ENCODE data around the gene UNC13B.
"Not testable (repeated sequence)": the region's sequence is repeated elsewhere in the genome, so short reads cannot be mapped to it uniquely, and the experiment has no call there.

Gene UNC13B

DNA sequence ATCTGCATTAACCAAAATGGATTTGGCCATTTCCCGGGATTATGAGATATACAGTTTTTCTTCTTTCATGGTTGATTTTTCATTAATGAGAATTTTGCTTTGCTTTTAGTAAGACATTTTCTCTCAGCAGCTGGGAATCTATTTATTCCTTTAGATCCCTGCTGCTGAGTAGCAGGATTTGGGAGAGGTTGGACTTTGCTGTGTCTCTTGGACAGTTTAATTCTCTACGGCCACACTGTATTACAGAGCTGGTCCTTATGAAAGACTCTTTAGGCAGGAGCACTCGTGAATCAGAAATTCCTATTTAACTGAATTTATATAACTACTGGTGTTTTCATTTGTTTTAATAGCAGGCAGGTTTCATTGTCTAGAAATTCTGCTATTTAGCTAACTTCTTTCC lies 1.6 kb downstream of the UNC13B start:
- in situ Hi-C loops (cut with HindIII; ENCODE audit: low sequenced_read_pairs) = loop anchor here (25.0 kb wide), 1 partner anchor 274 kb away; no protein-coding TSS in a partner anchor

DNA sequence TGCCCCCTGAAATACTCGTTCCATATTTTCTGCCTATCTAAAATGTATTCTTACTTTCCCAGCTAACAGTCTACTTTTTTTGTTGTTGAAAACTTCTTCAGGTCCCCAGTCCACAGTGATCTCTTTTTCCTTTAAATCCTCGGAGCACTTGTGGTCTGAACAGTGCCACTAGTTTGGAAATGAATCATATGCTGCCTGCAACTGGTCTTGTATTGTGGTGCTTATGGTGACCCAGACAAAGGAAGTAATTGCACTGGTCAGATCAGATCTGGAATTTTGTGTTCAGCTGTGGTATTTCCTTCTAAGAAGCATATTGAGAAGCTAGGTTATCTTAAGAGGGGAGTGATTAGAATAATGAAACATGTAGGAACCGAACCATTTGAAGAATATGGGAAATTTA lies 2.9 kb downstream of the UNC13B start:
- TF ChIP-seq CTCF (IDR thresholded peaks at IDR 0.05; ENCODE audit: low read depth, low read length, missing control alignments) = no peak
- H3K4me3 ChIP-seq (ENCODE audit: low read depth, low read length) = no peak overlapping the region
- in situ Hi-C loops (cut with HindIII; ENCODE audit: low sequenced_read_pairs) = loop anchor here (25.0 kb wide), 1 partner anchor 273 kb away; no protein-coding TSS in a partner anchor
- peak; percentile 9 for DNase-seq (ENCODE audit: low read depth)

More for the DNA sequence above, 1.6 kb downstream of the UNC13B start:
- no peak for DNase-seq (ENCODE audit: low read depth)
- TF ChIP-seq CTCF (IDR thresholded peaks at IDR 0.05; ENCODE audit: low read depth, low read length, missing control alignments) = no peak
- no peak overlapping the region for H3K4me3 ChIP-seq (ENCODE audit: low read depth, low read length)

DNA sequence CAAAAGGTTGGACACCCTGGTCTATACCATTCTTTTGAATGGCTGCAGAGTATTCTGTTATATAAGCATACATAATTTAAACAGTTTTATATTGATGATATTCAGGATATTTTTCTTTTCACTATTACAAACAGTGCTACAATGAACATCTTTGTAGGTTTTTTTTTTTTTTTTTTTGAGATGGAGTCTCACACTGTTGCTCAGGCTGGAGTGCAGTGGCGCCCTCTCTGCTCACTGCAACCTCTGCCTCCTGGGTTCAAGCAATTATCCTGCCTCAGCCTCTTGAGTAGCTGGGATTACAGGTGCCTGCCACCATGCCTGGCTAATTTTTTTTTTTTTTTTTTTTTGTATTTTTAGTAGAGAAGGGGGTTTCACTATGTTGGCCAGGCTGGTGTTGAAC lies 5.6 kb downstream of the UNC13B start:
- not testable (repeated sequence) for DNase-seq (ENCODE audit: low read depth); H3K4me3 ChIP-seq (ENCODE audit: low read depth, low read length)
- in situ Hi-C loops (cut with HindIII; ENCODE audit: low sequenced_read_pairs) = loop anchor here (25.0 kb wide), 1 partner anchor 270 kb away; no protein-coding TSS in a partner anchor

GRCh38 chr9:35168963-35169362 lies 7.2 kb downstream of the UNC13B start:
- DNase-seq (ENCODE audit: low read depth) = no peak
- H3K4me3 ChIP-seq (ENCODE audit: low read depth, low read length) = no peak overlapping the region
- no peak for TF ChIP-seq CTCF (IDR thresholded peaks at IDR 0.05; ENCODE audit: low read depth, low read length, missing control alignments)
- in situ Hi-C loops (cut with HindIII; ENCODE audit: low sequenced_read_pairs) = loop anchor here (25.0 kb wide), 1 partner anchor 268 kb away; no protein-coding TSS in a partner anchor

DNA sequence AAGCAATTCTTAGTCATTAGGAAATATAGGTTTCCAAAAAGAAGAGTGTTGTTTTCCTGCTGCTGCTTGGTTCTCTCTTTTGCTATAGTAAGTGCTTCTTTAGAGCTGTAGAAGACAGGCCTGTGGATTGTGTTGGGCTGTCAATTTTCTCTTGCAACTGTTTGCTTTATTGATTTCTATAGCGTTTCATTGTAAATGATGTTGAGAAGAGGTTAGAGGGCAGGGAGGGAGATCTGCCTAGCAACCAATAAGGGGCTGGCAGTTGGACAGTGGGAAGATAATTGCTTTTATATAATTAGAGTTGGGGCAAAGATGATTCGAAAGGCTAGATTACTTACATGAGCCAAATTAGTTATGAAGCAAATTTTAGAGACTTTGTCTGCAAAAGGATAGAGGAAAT lies 11.1 kb downstream of the UNC13B start:
- H3K4me3 ChIP-seq (ENCODE audit: low read depth, low read length) = no peak overlapping the region
- in situ Hi-C loops (cut with HindIII; ENCODE audit: low sequenced_read_pairs) = loop anchor here (25.0 kb wide), 1 partner anchor 264 kb away; no protein-coding TSS in a partner anchor
- TF ChIP-seq CTCF (IDR thresholded peaks at IDR 0.05; ENCODE audit: low read depth, low read length, missing control alignments) = no peak
- DNase-seq (ENCODE audit: low read depth) = no peak

DNA sequence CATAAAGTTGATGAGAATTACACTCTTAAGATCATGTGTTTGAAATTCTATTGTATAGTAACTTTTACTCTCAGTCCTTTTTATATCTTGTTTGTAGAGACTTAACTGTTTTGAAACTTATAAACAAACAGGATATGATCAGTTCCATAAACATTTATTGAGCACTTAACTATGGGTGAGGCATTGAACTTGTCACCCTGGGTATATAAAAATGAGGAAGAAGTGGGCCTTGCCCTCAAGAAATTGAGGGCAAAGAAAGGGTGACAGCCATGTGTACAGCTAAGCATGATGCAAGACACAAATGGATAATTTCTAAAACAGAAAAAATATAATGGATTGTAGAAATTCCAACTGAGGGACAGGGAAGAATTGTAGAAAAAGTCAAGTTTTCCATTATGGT lies 15.7 kb downstream of the UNC13B start:
- no peak for DNase-seq (ENCODE audit: low read depth)
- no peak for TF ChIP-seq CTCF (IDR thresholded peaks at IDR 0.05; ENCODE audit: low read depth, low read length, missing control alignments)
- in situ Hi-C loops (cut with HindIII; ENCODE audit: low sequenced_read_pairs) = no loop called here
- no peak overlapping the region for H3K4me3 ChIP-seq (ENCODE audit: low read depth, low read length)

GRCh38 chr9:35179347-35180280 lies 17.8 kb downstream of the UNC13B start:
- in situ Hi-C loops (cut with HindIII; ENCODE audit: low sequenced_read_pairs) = no loop called here
- H3K4me3 ChIP-seq (ENCODE audit: low read depth, low read length) = no peak overlapping the region
- TF ChIP-seq CTCF (IDR thresholded peaks at IDR 0.05; ENCODE audit: low read depth, low read length, missing control alignments) = no peak
- no peak for DNase-seq (ENCODE audit: low read depth)

All from astrocyte of the cerebellum (primary cell).